ENCODE measurements around the gene HEXB. TPM values are rescaled to one million over a fixed set of nuclear protein-coding genes. Genes with fewer than 3 reads are reported as not detected.
"Not testable (repeated sequence)": the region's sequence is repeated elsewhere in the genome, so short reads cannot be mapped to it uniquely, and the experiment has no call there.

Gene HEXB
- total RNA-seq, 1 experiment from 2014 or later, result 125 TPM

GRCh38 chr5:74738406-74738805, 53.4 kb downstream of the HEXB start:
- DNase-seq (ENCODE audit: low read depth), result no peak

DNA sequence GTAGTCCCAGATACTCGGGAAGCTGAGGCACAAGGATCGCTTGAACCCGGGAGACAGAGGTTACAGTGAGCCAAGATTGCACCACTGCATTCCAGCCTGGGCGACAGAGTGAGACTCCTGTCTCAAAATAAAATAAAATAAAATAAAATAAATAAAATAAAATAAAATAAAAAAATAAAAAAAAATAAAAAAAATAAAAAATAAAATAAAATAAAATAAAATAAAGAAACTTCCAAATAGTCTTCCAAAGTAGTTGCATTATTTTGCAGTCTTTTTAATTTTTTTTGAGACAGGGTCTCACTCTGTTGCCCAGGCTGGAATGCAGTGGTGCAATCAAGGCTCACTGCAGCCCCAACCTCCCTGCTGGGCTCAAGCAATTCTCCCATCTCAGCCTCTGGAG, 63.7 kb downstream of the HEXB start:
- not testable (repeated sequence) for DNase-seq (ENCODE audit: low read depth)

- no peak for DNase-seq (ENCODE audit: low read depth)
Observed at GRCh38 chr5:74761241-74761640, 76.2 kb downstream of the HEXB start.

DNA sequence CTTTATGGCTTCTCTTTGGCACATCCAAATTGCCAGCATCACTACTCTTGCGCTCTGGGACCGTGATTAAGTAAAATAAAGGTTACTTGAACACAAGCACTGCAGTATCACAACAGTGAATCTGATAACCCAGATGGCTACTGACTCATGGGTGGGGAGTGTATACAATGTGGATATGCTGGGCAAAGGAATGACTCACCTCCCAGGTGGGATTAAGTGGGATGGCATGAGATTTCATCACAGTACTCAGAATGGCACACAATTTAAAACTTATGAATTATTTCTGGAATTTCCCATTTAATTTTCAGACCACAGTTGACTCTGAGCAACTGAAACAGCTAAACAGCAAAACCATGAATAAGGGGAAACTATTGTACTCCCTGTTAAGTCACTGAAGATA, 77.6 kb downstream of the HEXB start:
- peak; percentile 90 for DNase-seq (ENCODE audit: low read depth)

DNA sequence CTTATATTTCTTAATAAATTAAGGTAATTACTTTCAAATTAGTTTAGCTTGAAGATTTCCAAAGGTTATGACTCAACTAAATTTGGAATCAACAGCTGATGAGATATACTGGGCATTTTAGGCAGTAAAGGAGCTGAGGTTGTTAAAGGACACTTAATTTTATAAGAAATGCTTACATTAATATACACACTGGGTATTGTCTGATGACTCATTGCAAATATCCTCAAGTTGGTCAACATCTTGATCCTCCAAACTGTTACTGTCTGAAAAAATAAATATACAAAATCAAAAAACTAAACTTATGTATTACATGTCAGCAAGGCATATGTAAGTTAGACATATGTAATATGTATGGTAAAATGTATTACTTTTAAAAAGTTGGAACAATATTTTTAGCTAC, 78.5 kb downstream of the HEXB start:
- no peak for DNase-seq (ENCODE audit: low read depth)

DNA sequence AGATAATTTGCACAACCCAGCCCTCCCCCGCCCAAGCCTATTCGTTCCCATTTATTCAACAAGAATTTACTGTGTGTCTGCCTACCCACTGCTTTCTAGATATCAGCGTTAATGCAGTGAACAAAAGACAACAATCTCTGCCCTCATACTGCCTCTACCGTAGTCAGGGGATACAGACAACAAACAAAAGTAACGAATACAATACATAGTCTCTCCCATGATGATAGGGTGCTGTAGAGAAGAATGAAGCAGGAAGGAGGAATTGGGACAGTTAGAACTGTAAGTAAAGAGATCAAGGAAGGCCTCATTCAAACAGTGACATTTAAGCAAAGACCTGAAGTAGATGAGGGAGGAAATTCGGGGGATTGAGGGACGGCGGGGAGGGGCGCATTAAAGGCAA, 80.2 kb downstream of the HEXB start:
- peak; percentile 9 for DNase-seq (ENCODE audit: low read depth)

GRCh38 chr5:74765929-74766328, 80.9 kb downstream of the HEXB start:
- DNase-seq (ENCODE audit: low read depth), result no peak

- no peak for DNase-seq (ENCODE audit: low read depth)
Observed at GRCh38 chr5:74766418-74766848, 81.4 kb downstream of the HEXB start.

GRCh38 chr5:74766849-74767578, 82.0 kb downstream of the HEXB start, which contains the start of the genes GFM2 and NSA2:
TSS of gene GFM2 (minus strand) at chr5:74767117. CDS start at chr5:74763742, 3,375 bp downstream.
TSS of gene NSA2 (plus strand) at chr5:74767249. CDS start at chr5:74767361, 112 bp downstream.
- peak; percentile 95 for DNase-seq (ENCODE audit: low read depth)

- peak; percentile 19 for DNase-seq (ENCODE audit: low read depth)
Observed at GRCh38 chr5:74767579-74767913, 82.5 kb downstream of the HEXB start.

Other genes starting within 250 kb of the HEXB start
- gene ENC1, start 44.5 kb upstream of the HEXB start, total RNA-seq (2014; rRNA removed; shearing (Covaris generic)), result 66.7 and 74.6 TPM in 2 replicates
- 43.9 and 48.1 TPM in 2 replicates for gene GFM2, start 81.9 kb downstream of the HEXB start, total RNA-seq (2014; rRNA removed; shearing (Covaris generic))
- gene NSA2, start 82.0 kb downstream of the HEXB start, total RNA-seq (2014; rRNA removed; shearing (Covaris generic)), result 210 and 260 TPM in 2 replicates
- gene FAM169A, start 181.2 kb downstream of the HEXB start, total RNA-seq (2014; rRNA removed; shearing (Covaris generic)), result 26.8 and 38.2 TPM in 2 replicates